Measurements from ENCODE around the gene UTP20.

DNA sequence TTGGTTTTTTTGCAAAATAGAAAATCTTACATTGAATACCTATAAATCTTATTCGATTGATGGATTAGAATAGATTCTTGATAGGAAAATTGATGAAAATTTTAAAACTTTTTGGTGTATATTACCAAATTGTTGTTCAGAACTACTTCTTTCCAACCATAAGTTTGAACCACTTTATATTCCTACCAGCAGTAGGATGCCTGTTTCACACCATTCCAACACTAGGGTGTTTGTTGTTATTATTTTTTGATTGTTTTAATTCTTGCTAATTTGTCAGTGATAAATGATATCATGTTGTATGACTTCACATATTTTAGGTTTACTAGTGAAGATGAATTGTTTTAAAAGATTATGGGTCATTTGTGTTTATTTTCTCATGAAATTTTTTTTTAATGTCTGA, 43.4 kb downstream of the UTP20 start:
- TF ChIP-seq, protein P1, sequence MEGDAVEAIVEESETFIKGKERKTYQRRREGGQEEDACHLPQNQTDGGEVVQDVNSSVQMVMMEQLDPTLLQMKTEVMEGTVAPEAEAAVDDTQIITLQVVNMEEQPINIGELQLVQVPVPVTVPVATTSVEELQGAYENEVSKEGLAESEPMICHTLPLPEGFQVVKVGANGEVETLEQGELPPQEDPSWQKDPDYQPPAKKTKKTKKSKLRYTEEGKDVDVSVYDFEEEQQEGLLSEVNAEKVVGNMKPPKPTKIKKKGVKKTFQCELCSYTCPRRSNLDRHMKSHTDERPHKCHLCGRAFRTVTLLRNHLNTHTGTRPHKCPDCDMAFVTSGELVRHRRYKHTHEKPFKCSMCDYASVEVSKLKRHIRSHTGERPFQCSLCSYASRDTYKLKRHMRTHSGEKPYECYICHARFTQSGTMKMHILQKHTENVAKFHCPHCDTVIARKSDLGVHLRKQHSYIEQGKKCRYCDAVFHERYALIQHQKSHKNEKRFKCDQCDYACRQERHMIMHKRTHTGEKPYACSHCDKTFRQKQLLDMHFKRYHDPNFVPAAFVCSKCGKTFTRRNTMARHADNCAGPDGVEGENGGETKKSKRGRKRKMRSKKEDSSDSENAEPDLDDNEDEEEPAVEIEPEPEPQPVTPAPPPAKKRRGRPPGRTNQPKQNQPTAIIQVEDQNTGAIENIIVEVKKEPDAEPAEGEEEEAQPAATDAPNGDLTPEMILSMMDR (IDR thresholded peaks at IDR 0.05) = no peak
- no peak for TF ChIP-seq POLR2AphosphoS5 (IDR thresholded peaks at IDR 0.05)
